GM23248 (cell line): ENCODE data around the gene RPRD2. TPM values are rescaled to one million over a fixed set of nuclear protein-coding genes. Genes with fewer than 3 reads are reported as not detected.

Experiments used
- DNase-seq: peaks from one replicate; pipeline ENCODE4 v3.0.0-alpha.2; 2015
- H2AFZ ChIP-seq: fragments of 200-600 bp; sonication (generic); 2 replicates; pipeline ENCODE4 v1.6.1; 2016; ENCODE audit warnings: antibody characterized with exemption
- H3F3A ChIP-seq: fragments of 200-600 bp; sonication (generic); 2 replicates; pipeline ENCODE4 v1.6.1; 2016; ENCODE audit warnings: mild to moderate bottlenecking, antibody characterized with exemption, mixed run types; ENCODE audit not compliant: insufficient read depth
- H3K27ac ChIP-seq: fragments of 200-600 bp; sonication (generic); 2 replicates; pipeline ENCODE4 v1.5.1; 2016; ENCODE audit warnings: mild to moderate bottlenecking
- H3K27me3 ChIP-seq: fragments of 200-600 bp; sonication (generic); replicated peaks from 2 replicates; pipeline ENCODE4 v1.6.1; 2016; ENCODE audit warnings: mild to moderate bottlenecking; ENCODE audit not compliant: insufficient read depth
- H3K36me3 ChIP-seq: fragments of 200-600 bp; sonication (generic); 2 replicates; pipeline ENCODE4 v1.6.1; 2016; ENCODE audit warnings: low read depth, mild to moderate bottlenecking
- H3K4me1 ChIP-seq: fragments of 200-600 bp; sonication (generic); 2 replicates; pipeline ENCODE4 v1.6.1; 2016; ENCODE audit warnings: mild to moderate bottlenecking; ENCODE audit not compliant: insufficient read depth
- H3K4me2 ChIP-seq: fragments of 200-600 bp; sonication (generic); one replicate; pipeline ENCODE4 v1.6.1; 2016; ENCODE audit warnings: mild to moderate bottlenecking; ENCODE audit not compliant: unreplicated experiment
- H3K4me3 ChIP-seq: fragments of 200-600 bp; sonication (generic); 2 replicates; pipeline ENCODE4 v1.5.1; 2016; ENCODE audit warnings: mild to moderate bottlenecking
- H3K79me2 ChIP-seq: fragments of 200-600 bp; sonication (generic); 2 replicates; pipeline ENCODE4 v1.6.1; 2016; ENCODE audit warnings: mild to moderate bottlenecking; ENCODE audit not compliant: insufficient read depth
- H3K9ac ChIP-seq: fragments of 200-600 bp; sonication (generic); 2 replicates; pipeline ENCODE4 v1.6.1; 2016; ENCODE audit warnings: mild to moderate bottlenecking
- H3K9me2 ChIP-seq: fragments of 200-600 bp; sonication (generic); 2 replicates; pipeline ENCODE4 v1.6.1; 2016; ENCODE audit warnings: mixed run types, mild to moderate bottlenecking, moderate library complexity; ENCODE audit not compliant: insufficient read depth
- H3K9me3 ChIP-seq: fragments of 200-600 bp; sonication (generic); one replicate; pipeline ENCODE4 v1.6.1; 2017; ENCODE audit warnings: low read depth
- H4K20me1 ChIP-seq: fragments of 200-600 bp; sonication (generic); 2 replicates; pipeline ENCODE4 v1.6.0; 2016; ENCODE audit not compliant: insufficient read depth
- EZH2 ChIP-seq: fragments of 200-600 bp; sonication (generic); IDR thresholded peaks from 2 replicates; pipeline ENCODE4 v1.6.1; 2018; ENCODE audit warnings: antibody characterized with exemption, mild to moderate bottlenecking; ENCODE audit not compliant: insufficient read depth, poor library complexity, severe bottlenecking
- EZH2phosphoT487 ChIP-seq: fragments of 200-600 bp; sonication (generic); IDR thresholded peaks from 2 replicates; pipeline ENCODE4 v1.6.1; 2018; ENCODE audit warnings: antibody characterized with exemption, moderate library complexity, mild to moderate bottlenecking, low read depth; ENCODE audit not compliant: insufficient read depth
- WGBS, 2 experiments: methylation state at CpG; one replicate each; pipeline ENCODE4 v1.1.6; 2015 to 2017; ENCODE audit warnings: low lambda C conversion rate in 2 of 2, low coverage in 1 of 2; ENCODE audit errors: missing lambda C conversion rate in 2 of 2; 5-methylcytosine and 5-hydroxymethylcytosine counted together
- in situ Hi-C: fragments of 300-500 bp; cut with MboI; formaldehyde crosslinking; loops from 2 replicates; pipeline ENCODE4 v1.15.0; 2020
- polyA plus RNA-seq: library from polyadenylated mRNA; unstranded; fragments of >200 nt; fragmentation: Nextera tagmentation; extraction: Ambion mirVana; gene quantifications from 2 replicates; pipeline ENCODE4 v1.2.1, GENCODE V29; 2016
- total RNA-seq: library from RNA; depleted of rRNA; stranded (reverse); fragments of >200 nt; shearing (Covaris generic); gene quantifications from 2 replicates; pipeline ENCODE4 v1.2.3, GENCODE V29; 2014

RPRD2 gene
- total and polyA plus RNA-seq, 2 experiments from 2014 or later = 7.8 to 16.5 TPM

GRCh38 chr1:150420560-150421265 is 56.8 kb downstream of the RPRD2 start:
- Histone ChIP-seq H3K4me2 (no peak overlapping the region), H3K9ac (no peak overlapping the region), H3K27ac (no peak overlapping the region), H3K27me3 (no peaks in the 10 kb centered on the region), H3K4me1 (no peaks in the 10 kb centered on the region), H3K4me3 (no peak overlapping the region), H2AFZ (no peak overlapping the region), H3K79me2 (peaks cover 60% of the 10 kb centered on the region), H3K36me3 (peaks cover 4% of the 10 kb centered on the region; the same call in 1 of the 2 replicates), H3F3A (no peaks in the 10 kb centered on the region), H3K9me3 (no peaks in the 10 kb centered on the region), H4K20me1 (no peaks in the 10 kb centered on the region), H3K9me2 (no peaks in the 10 kb centered on the region)
- in situ Hi-C loops = no loop called here
- WGBS, 2 experiments = 90% methylated on average over 5 of the region's 5 CpGs
- peak; percentile 20 for DNase-seq
- no peak for TF ChIP-seq EZH2phosphoT487
- TF ChIP-seq EZH2 = no peak

GRCh38 chr1:150422541-150422940 is 58.6 kb downstream of the RPRD2 start:
- TF ChIP-seq EZH2 (no peak), EZH2phosphoT487 (no peak)
- Histone ChIP-seq H3K9me2 (no peaks in the 10 kb centered on the region), H4K20me1 (no peaks in the 10 kb centered on the region), H3K4me3 (no peak overlapping the region), H2AFZ (no peak overlapping the region), H3K27ac (no peak overlapping the region), H3K27me3 (no peaks in the 10 kb centered on the region), H3K36me3 (peaks cover 4% of the 10 kb centered on the region; the same call in 1 of the 2 replicates), H3K9ac (no peak overlapping the region), H3K9me3 (no peaks in the 10 kb centered on the region), H3F3A (no peaks in the 10 kb centered on the region), H3K4me2 (no peak overlapping the region), H3K4me1 (no peaks in the 10 kb centered on the region), H3K79me2 (peaks cover 53% of the 10 kb centered on the region)
- in situ Hi-C loops = no loop called here
- no peak for DNase-seq
- WGBS, 2 experiments = 97 to 100% methylated on average over 2 of the region's 2 CpGs

GRCh38 chr1:150429805-150430204 is 65.9 kb downstream of the RPRD2 start:
- Histone ChIP-seq H4K20me1 (no peaks in the 10 kb centered on the region), H3K79me2 (peaks cover 36% of the 10 kb centered on the region), H3K27me3 (no peaks in the 10 kb centered on the region), H3K27ac (no peak overlapping the region), H3K4me3 (no peak overlapping the region), H2AFZ (no peak overlapping the region), H3K4me2 (no peak overlapping the region), H3K9me3 (no peaks in the 10 kb centered on the region), H3K4me1 (no peaks in the 10 kb centered on the region), H3K9me2 (no peaks in the 10 kb centered on the region), H3K9ac (no peak overlapping the region), H3K36me3 (no peaks in the 10 kb centered on the region), H3F3A (0 out of 2 replicates have a peak, but pooled peaks cover 7% of the 10 kb centered on the region)
- TF ChIP-seq EZH2phosphoT487 (no peak), EZH2 (no peak)
- peak; percentile 16 for DNase-seq
- WGBS, 2 experiments = 83 to 84% methylated on average over 3 of the region's 3 CpGs
- in situ Hi-C loops = no loop called here

- Histone ChIP-seq H3K27ac (no peak overlapping the region), H3K27me3 (no peaks in the 10 kb centered on the region), H3K9me2 (no peaks in the 10 kb centered on the region), H3K79me2 (peaks cover 22% of the 10 kb centered on the region), H3K36me3 (peaks cover 33% of the 10 kb centered on the region; the same call in 1 of the 2 replicates), H3K4me2 (no peak overlapping the region), H2AFZ (no peak overlapping the region), H3F3A (no peaks in the 10 kb centered on the region), H3K4me3 (no peak overlapping the region), H4K20me1 (no peaks in the 10 kb centered on the region), H3K9ac (no peak overlapping the region), H3K4me1 (no peaks in the 10 kb centered on the region), H3K9me3 (no peaks in the 10 kb centered on the region)
- in situ Hi-C loops = no loop called here
- no peak for DNase-seq
- no peak for TF ChIP-seq EZH2phosphoT487
- no peak for TF ChIP-seq EZH2
- WGBS, 2 experiments = 78 to 89% methylated on average over 2 of the region's 2 CpGs
Measured at GRCh38 chr1:150441121-150441520, 77.2 kb downstream of the RPRD2 start.
